Spleen (tissue), 7 donors: Measurements from ENCODE around the gene SCUBE1.

Source experiments
- POLR2A ChIP-seq, 3 donors: fragments of 450-650 bp; IDR thresholded peaks; one replicate each; pipeline ENCODE4 v1.5.1; 2017; ENCODE audit warnings: antibody characterized with exemption in 3 of 3, mild to moderate bottlenecking in 1 of 3
- TF ChIP-seq, protein P1 (sequence below), 11 experiments: fragments of 200-600 bp in 7 of 11; fragments of 450-650 bp in 4 of 11; sonication (generic) in 4 of 11; IDR thresholded peaks in 8 of 11; conservative IDR thresholded peaks in 3 of 11; 1 replicate in 7 of 11; 2 replicates in 4 of 11; pipeline versions ENCODE4 v1.4.0 to v1.8.0; 2016 to 2021; ENCODE audit warnings: antibody characterized with exemption in 11 of 11, inconsistent platforms in 4 of 11, mild to moderate bottlenecking in 1 of 11
- donor health status: DM: no; HTN: no; CAD: no; lungs with moderate emphysema.
- donor health status: DM: no; HTN: no; CAD: no.
- donor health status: DM: no; HTN: no; CAD: no.

DNA sequence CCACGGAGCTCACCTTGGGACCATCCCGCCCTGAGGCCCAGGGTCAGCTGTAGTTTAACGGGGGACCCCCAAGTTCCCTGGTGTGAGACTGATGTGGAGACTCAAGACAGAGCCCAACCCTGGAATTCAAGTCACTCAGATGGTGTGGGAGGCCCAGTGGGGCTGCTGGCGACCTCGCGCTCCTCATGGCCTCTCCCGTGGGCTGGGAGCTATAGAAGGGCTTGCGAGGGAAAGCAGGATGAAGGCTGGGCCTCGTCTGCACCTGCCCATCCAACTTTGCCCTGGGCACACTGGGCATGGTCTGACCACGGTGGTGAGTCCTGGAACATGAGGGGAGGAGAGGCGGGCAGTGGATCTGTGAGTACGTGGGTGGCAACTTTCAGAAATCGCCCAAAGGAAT, 142.6 kb downstream of the SCUBE1 start:
- TF ChIP-seq, protein P1, sequence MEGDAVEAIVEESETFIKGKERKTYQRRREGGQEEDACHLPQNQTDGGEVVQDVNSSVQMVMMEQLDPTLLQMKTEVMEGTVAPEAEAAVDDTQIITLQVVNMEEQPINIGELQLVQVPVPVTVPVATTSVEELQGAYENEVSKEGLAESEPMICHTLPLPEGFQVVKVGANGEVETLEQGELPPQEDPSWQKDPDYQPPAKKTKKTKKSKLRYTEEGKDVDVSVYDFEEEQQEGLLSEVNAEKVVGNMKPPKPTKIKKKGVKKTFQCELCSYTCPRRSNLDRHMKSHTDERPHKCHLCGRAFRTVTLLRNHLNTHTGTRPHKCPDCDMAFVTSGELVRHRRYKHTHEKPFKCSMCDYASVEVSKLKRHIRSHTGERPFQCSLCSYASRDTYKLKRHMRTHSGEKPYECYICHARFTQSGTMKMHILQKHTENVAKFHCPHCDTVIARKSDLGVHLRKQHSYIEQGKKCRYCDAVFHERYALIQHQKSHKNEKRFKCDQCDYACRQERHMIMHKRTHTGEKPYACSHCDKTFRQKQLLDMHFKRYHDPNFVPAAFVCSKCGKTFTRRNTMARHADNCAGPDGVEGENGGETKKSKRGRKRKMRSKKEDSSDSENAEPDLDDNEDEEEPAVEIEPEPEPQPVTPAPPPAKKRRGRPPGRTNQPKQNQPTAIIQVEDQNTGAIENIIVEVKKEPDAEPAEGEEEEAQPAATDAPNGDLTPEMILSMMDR (IDR thresholded peaks at IDR 0.05 in 8 of 11, conservative IDR thresholded peaks at IDR 0.05 in 3 of 11): no peak
- TF ChIP-seq POLR2A (IDR thresholded peaks at IDR 0.05): no peak
